GM11168 (cell line): Measurements from ENCODE around the gene RPL22.

ENCODE experiments used
- in situ Hi-C: fragments of 300-500 bp; cut with MboI; formaldehyde crosslinking; loops from one replicate; pipeline ENCODE4 v1.12.0; 2022; ENCODE audit warnings: low sequenced_read_pairs; ENCODE audit not compliant: unreplicated experiment

Gene RPL22

DNA sequence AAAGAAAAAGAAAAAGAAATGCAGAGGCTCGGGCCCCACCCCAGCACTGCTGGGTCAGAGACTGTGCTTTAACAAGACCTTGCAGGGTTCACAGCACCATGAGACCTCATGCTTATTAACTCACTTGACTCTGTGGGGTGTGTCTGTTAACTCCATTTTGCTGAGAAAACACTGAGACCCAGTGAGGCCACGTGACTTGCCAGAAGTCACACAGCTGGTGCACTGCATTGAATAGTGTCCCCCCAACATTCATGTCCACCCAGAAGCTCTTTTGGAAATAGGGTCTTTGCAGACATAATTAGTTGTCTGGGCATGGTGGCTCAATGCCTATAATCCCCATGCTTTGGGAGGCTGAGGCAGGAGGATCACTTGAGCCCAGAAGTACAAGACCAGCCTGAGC is 59.0 kb downstream of the RPL22 start:
- in situ Hi-C loops = no loop called here

DNA sequence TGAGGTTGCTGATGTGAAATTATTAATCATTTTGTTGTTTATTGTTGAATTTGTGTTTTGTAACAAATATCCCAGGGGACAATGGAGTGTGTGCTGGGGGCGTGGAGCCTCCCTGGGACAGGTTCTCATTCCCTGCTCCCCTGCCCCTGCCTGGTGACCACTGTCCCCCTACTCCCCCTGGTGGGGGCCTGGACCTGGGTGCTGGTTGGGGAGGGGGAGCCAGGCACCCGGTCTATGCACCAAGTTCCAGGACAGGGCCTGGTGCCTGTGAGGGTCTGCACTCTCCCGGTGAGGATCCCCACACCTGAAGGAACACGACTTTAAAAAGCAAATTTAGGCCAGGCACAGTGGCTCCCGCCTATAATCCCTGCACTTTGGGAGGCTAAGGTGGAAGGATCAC is 61.6 kb downstream of the RPL22 start:
- in situ Hi-C loops = no loop called here

DNA sequence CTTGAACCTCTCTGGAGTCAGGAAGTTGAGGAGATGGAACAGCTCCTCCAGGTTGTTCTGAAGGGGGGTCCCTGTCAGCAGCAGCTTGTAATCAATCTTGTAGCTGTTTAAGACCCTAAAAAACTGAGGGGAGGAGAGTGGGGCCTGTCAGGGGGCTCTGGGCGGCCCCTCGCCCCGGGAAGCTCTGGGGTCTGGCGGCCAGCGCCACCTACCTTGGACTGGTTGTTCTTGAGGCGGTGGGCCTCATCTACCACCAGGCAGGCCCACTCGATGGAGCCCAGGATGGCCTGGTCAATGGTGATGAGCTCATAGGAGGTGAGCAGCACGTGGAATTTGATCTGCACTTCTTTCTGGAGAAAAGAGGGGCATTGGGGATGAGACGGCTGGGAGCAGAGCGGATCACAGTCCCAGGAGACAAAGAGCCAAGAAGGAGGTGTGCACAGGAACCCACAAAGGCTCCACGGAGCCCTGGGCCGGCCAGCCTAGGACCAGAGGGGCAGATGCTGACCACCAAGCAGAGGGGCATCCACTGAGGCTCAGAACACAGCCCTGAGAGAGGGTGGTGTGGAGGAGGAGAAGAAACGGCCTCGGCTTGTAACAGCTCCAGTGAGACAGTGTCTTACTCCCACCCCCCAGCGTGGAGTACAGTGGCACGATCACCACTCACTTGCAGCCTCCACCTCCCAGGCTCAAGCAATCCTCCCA is 62.7 kb downstream of the RPL22 start:
- in situ Hi-C loops = no loop called here
